LHCN-M2 (cell line): ENCODE data around the gene TIGD1. TPM values are rescaled to one million over a fixed set of nuclear protein-coding genes. Genes with fewer than 3 reads are reported as not detected.

Experiments used
- DNase-seq: peaks from one replicate; pipeline ENCODE4 v3.0.0-alpha.2; 2012; ENCODE audit warnings: low read depth
- polyA plus RNA-seq: library from polyadenylated mRNA; unstranded; fragments of >200 nt; gene quantifications from one replicate; pipeline ENCODE4 v1.2.1, GENCODE V29; 2012; ENCODE audit warnings: missing spikeins
- total RNA-seq: library from RNA; depleted of rRNA; stranded (reverse); fragments of >200 nt; gene quantifications from 2 replicates; pipeline ENCODE4 v1.2.3, GENCODE V29; 2014; rRNA removed

TIGD1 gene
- 5.0 and 5.1 TPM in 2 replicates for total RNA-seq
- polyA plus RNA-seq, result 1.6 TPM

- DNase-seq, result peak; percentile 93
Observed at GRCh38 chr2:232550354-232551249, at the start of gene TIGD1, which contains the start of gene EIF4E2. TIGD1 (minus strand) TSS chr2:232550557; CDS start chr2:232549882, 675 bp downstream. EIF4E2 (plus strand) TSS chr2:232550689; CDS start chr2:232550725, 36 bp downstream.

GRCh38 chr2:232598293-232598692 lies 47.9 kb upstream of the TIGD1 start:
- no peak for DNase-seq

- DNase-seq, result no peak
Observed at GRCh38 chr2:232597362-232598079, 47.2 kb upstream of the TIGD1 start.

GRCh38 chr2:232593982-232594381 lies 43.6 kb upstream of the TIGD1 start:
- no peak for DNase-seq

- peak; percentile 78 for DNase-seq
Observed at GRCh38 chr2:232592772-232593395, 42.5 kb upstream of the TIGD1 start.

- peak; percentile 78 for DNase-seq
Observed at GRCh38 chr2:232588680-232589585, 38.6 kb upstream of the TIGD1 start.

- no peak for DNase-seq
Observed at GRCh38 chr2:232588031-232588430, 37.7 kb upstream of the TIGD1 start.

GRCh38 chr2:232587512-232587911 lies 37.2 kb upstream of the TIGD1 start:
- no peak for DNase-seq

- no peak for DNase-seq
Observed at GRCh38 chr2:232586943-232587505, 36.7 kb upstream of the TIGD1 start.

- DNase-seq, result no peak
Observed at GRCh38 chr2:232584238-232584637, 33.9 kb upstream of the TIGD1 start.

GRCh38 chr2:232581725-232582124 lies 31.4 kb upstream of the TIGD1 start:
- no peak for DNase-seq

- no peak for DNase-seq
Observed at GRCh38 chr2:232580648-232580981, 30.3 kb upstream of the TIGD1 start.

- no peak for DNase-seq
Observed at GRCh38 chr2:232578626-232579025, 28.3 kb upstream of the TIGD1 start.

- DNase-seq, result no peak
Observed at GRCh38 chr2:232577841-232578240, 27.5 kb upstream of the TIGD1 start.

GRCh38 chr2:232576995-232577394 lies 26.6 kb upstream of the TIGD1 start:
- DNase-seq, result peak; percentile 24

- no peak for DNase-seq
Observed at GRCh38 chr2:232575404-232575746, 25.0 kb upstream of the TIGD1 start.

GRCh38 chr2:232574674-232575403 lies 24.5 kb upstream of the TIGD1 start:
- DNase-seq, result peak; percentile 88

GRCh38 chr2:232573771-232574435 lies 23.5 kb upstream of the TIGD1 start:
- DNase-seq, result no peak

GRCh38 chr2:232573042-232573441 lies 22.7 kb upstream of the TIGD1 start:
- DNase-seq, result no peak
